ENCODE data around the gene KPNB1. TPM values are rescaled to one million over a fixed set of nuclear protein-coding genes. Genes with fewer than 3 reads are reported as not detected.
A peak's percentile ranks its signal among the peaks of the same experiment; 100 is the strongest.

KPNB1 gene
- total and polyA plus RNA-seq, 2 of the 8 experiments (the other 6 are each of a cell fraction or from before 2014, with no cell fraction given) = 171 to 625 TPM

DNA sequence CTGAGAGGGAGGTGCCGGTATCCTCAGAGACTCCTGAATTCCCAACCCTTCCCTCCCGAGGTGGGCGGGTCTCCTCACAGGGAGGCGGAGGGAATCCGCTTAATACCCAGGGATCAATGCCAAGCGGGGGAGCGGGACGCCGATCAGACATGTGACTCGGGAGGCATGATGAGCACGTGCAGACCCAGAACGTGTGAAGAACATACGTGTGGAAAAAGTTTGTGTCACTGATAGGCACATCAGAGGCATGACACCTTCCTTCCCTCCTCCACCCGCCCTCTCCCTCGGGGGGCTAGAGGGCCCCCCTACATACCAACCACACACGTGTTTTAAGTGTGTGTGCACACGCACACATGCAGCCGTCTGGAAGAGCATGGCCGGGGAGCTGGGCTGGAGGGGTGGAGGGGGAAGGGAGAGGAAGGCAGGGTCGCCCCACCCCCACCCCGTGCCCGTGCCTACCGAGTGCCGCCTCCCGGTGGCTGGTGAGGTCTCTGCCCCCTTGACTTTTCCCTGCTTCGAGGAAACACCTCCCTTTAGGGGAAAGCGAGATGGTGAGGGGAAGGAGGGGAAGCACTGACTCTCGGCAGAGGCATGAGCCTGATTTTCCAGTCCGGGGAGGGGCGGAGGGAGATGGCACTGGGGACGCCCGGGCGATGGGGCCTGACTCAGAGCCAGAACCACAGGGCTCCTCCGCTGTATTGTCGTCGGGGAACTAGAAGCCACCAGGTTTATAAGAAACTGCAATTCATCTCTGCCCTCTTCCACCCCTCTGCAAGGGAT is 71.2 kb downstream of the KPNB1 start:
- Histone ChIP-seq H2AK5ac (ENCODE audit: low read depth, low read length) (no peak overlapping the region; the same call in 1 of the 2 replicates), H3K36me3 (ENCODE audit: control insufficient read depth in 2 of 4, insufficient read depth in 4 of 4, low read length in 3 of 4) (no peaks in the 10 kb centered on the region), H3K23me2 (ENCODE audit: low read depth, low read length) (no peaks in the 10 kb centered on the region; the same call in 1 of the 2 replicates), H2BK20ac (ENCODE audit: low read length) (no peak overlapping the region), H3K18ac (ENCODE audit: extremely low read depth, low read length) (peak overlapping the region; percentile 52), H3K9me3 (ENCODE audit: insufficient read depth in 2 of 2, low read depth in 1 of 2, low read length in 1 of 2) (no peaks in the 10 kb centered on the region), H2BK15ac (ENCODE audit: low read length) (peak overlapping the region; percentile 90; the same call in 1 of the 2 replicates), H2BK12ac (ENCODE audit: low read depth, low read length) (peak overlapping the region; percentile 92; the same call in 1 of the 2 replicates), H3K4me2 (ENCODE audit: insufficient read depth in 1 of 2, low read depth in 2 of 2, low read length in 2 of 2) (peak overlapping the region; percentile 52 to 66), H3K56ac (replicated peaks; ENCODE audit: insufficient read length, low read depth, low read length) (peak overlapping the region; percentile 50), H2AFZ (ENCODE audit: low read length) (peak overlapping the region; percentile 37; the same call in 1 of the 2 replicates), H3K27me3 (replicated peaks in 1 of 4; ENCODE audit: control insufficient read depth in 3 of 4, extremely low read depth in 1 of 4, insufficient read depth in 3 of 4, low read length in 3 of 4) (peaks cover 0 to 25% (median 22%) of the 10 kb centered on the region in 4 experiments; a peak in 6 of 7 replicates), H3K23ac (ENCODE audit: insufficient read length) (no peak overlapping the region), H3K4me1 (replicated peaks in 1 of 4; ENCODE audit: control insufficient read depth in 3 of 4, insufficient read depth in 4 of 4, low read length in 3 of 4) (peaks cover 0 to 23% (median 10%) of the 10 kb centered on the region in 4 experiments; a peak in 5 of 7 replicates), H4K8ac (ENCODE audit: extremely low read depth, insufficient read depth, low read length) (no peak overlapping the region; the same call in 1 of the 2 replicates), H2BK5ac (ENCODE audit: low read depth, low read length) (peak overlapping the region; percentile 77), H2BK120ac (replicated peaks; ENCODE audit: low read depth, low read length) (no peak overlapping the region), H3K79me1 (ENCODE audit: low read depth, low read length) (no peaks in the 10 kb centered on the region), H3K4me3 (ENCODE audit: extremely low read depth in 1 of 4, insufficient read depth in 2 of 4, low read depth in 3 of 4, low read length in 4 of 4) (peak overlapping the region in 1 of 4 experiments; percentile 46; a peak in 4 of 8 replicates), H3K14ac (ENCODE audit: insufficient read length) (no peak overlapping the region), H3K27ac (ENCODE audit: low read depth, low read length) (no peak overlapping the region), H4K91ac (replicated peaks; ENCODE audit: insufficient read length, low read length) (peak overlapping the region; percentile 62), H4K20me1 (replicated peaks in 1 of 2; ENCODE audit: control insufficient read depth in 1 of 2, insufficient read depth in 2 of 2, low read length in 2 of 2) (no peaks in the 10 kb centered on the region), H3K9ac (replicated peaks in 1 of 4; ENCODE audit: extremely low read depth in 1 of 4, low read depth in 3 of 4, low read length in 3 of 4) (no peak overlapping the region), H4K5ac (ENCODE audit: insufficient read length, low read depth, low read length) (no peak overlapping the region), H3K4ac (replicated peaks; ENCODE audit: insufficient read length, low read depth, low read length) (no peak overlapping the region), H3K79me2 (ENCODE audit: control insufficient read depth in 1 of 2, insufficient read depth in 2 of 2, low read length in 2 of 2) (no peaks in the 10 kb centered on the region)
- ChIA-PET POLR2A (ENCODE audit: partially characterized antibody) (interaction anchor here (1.2 to 1.5 kb wide), 2 partner anchors 15 to 51 kb away, joined by 3 to 5 read pairs; no protein-coding TSS in a partner anchor), CTCF (ENCODE audit: partially characterized antibody) (interaction anchor here (0.8 to 2.0 kb wide), 7 partner anchors 8 to 23 kb away, joined by 3 to 11 read pairs (median 4); partner anchors contain the start of gene TBX21)
- peak in 1 of 2 experiments; percentile 69 for DNase-seq (ENCODE audit: low read depth in 1 of 2, low spot score in 2 of 2)
- peak; percentile 19 for FAIRE-seq
- 36% methylated on average over 25 of the region's 36 CpGs; no CpG with 5 or more reads in 1 of the 2 experiments for WGBS, 2 experiments (ENCODE audit: extremely low coverage in 1 of 2, insufficient coverage in 1 of 2, insufficient read length in 1 of 2, insufficient replicate concordance in 2 of 2, low coverage in 1 of 2, low lambda C conversion rate in 2 of 2, missing lambda C conversion rate in 1 of 2)
- no peak for TF ChIP-seq CBX8 (IDR thresholded peaks at IDR 0.05; ENCODE audit: borderline replicate concordance, low read depth, low read length)
- no peak for TF ChIP-seq TAF7 (optimal IDR thresholded peaks at IDR 0.05; ENCODE audit: borderline replicate concordance, low read depth, low read length)
- no peak for TF ChIP-seq ATF3 (IDR thresholded peaks at IDR 0.05; ENCODE audit: insufficient read depth, low read depth, low read length)
- peak; percentile 64 for TF ChIP-seq USF2 (IDR thresholded peaks at IDR 0.05; ENCODE audit: low read length)
- TF ChIP-seq NRF1 (IDR thresholded peaks at IDR 0.05; ENCODE audit: low read depth, low read length) = no peak
- 0 out of 2 replicates have a peak, but pooled peaks have one; percentile 27 for TF ChIP-seq SP4 (IDR thresholded peaks at IDR 0.05; ENCODE audit: low read length)
- no peak for TF ChIP-seq SP2 (IDR thresholded peaks at IDR 0.05; ENCODE audit: low read length)
- TF ChIP-seq FOSL1 (IDR thresholded peaks at IDR 0.05; ENCODE audit: insufficient read depth, low read depth, low read length) = no peak
- TF ChIP-seq KDM5A (IDR thresholded peaks at IDR 0.05; ENCODE audit: low read length) = no peak
